GM20431 (cell line): ENCODE data around the gene GNAS-AS1.

Experiments used
- in situ Hi-C: fragments of 300-500 bp; cut with MseI, MboI; formaldehyde crosslinking; loops from one replicate; pipeline ENCODE4 v1.15.0; 2020; ENCODE audit warnings: low sequenced_read_pairs; ENCODE audit not compliant: unreplicated experiment

The GNAS-AS1 gene

GRCh38 chr20:58865843-58866242, 15.1 kb upstream of the GNAS-AS1 start:
- in situ Hi-C loops, result loop anchor here (5.0 to 25.0 kb wide), 3 partner anchors 221 to 596 kb away; no protein-coding TSS in a partner anchor

GRCh38 chr20:58864346-58864745, 13.6 kb upstream of the GNAS-AS1 start:
- in situ Hi-C loops, result loop anchor here (25.0 kb wide), 2 partner anchors 223 to 598 kb away; no protein-coding TSS in a partner anchor

- in situ Hi-C loops, result loop anchor here (25.0 kb wide), 2 partner anchors 224 to 599 kb away; no protein-coding TSS in a partner anchor
Observed at GRCh38 chr20:58863044-58863790, 12.5 kb upstream of the GNAS-AS1 start.

GRCh38 chr20:58855506-58856389, 5.0 kb upstream of the GNAS-AS1 start:
- in situ Hi-C loops, result loop anchor here (25.0 kb wide), 2 partner anchors 232 to 607 kb away; no protein-coding TSS in a partner anchor

- in situ Hi-C loops, result loop anchor here (25.0 kb wide), 2 partner anchors 232 to 607 kb away; no protein-coding TSS in a partner anchor
Observed at GRCh38 chr20:58854638-58855471, 4.2 kb upstream of the GNAS-AS1 start.

- in situ Hi-C loops, result loop anchor here (25.0 kb wide), 2 partner anchors 233 to 608 kb away; no protein-coding TSS in a partner anchor
Observed at GRCh38 chr20:58853976-58854637, 3.4 kb upstream of the GNAS-AS1 start.

- in situ Hi-C loops, result loop anchor here (25.0 kb wide), 2 partner anchors 234 to 609 kb away; no protein-coding TSS in a partner anchor
Observed at GRCh38 chr20:58853466-58853865, 2.8 kb upstream of the GNAS-AS1 start.

- in situ Hi-C loops, result loop anchor here (25.0 kb wide), 2 partner anchors 235 to 610 kb away; no protein-coding TSS in a partner anchor
Observed at GRCh38 chr20:58852543-58853271, 2.0 kb upstream of the GNAS-AS1 start, which contains the start of gene GNAS. Gene GNAS, plus strand, starts transcription at chr20:58852716.

GRCh38 chr20:58851969-58852458, 1.3 kb upstream of the GNAS-AS1 start:
- in situ Hi-C loops, result loop anchor here (25.0 kb wide), 2 partner anchors 235 to 610 kb away; no protein-coding TSS in a partner anchor

- in situ Hi-C loops, result loop anchor here (25.0 kb wide), 2 partner anchors 236 to 611 kb away; no protein-coding TSS in a partner anchor
Observed at GRCh38 chr20:58851221-58851968, 693 bp upstream of the GNAS-AS1 start.

- in situ Hi-C loops, result no loop called here
Observed at GRCh38 chr20:58847463-58847862, 3.2 kb downstream of the GNAS-AS1 start.

- in situ Hi-C loops, result no loop called here
Observed at GRCh38 chr20:58845706-58846105, 5.0 kb downstream of the GNAS-AS1 start.

- in situ Hi-C loops, result no loop called here
Observed at GRCh38 chr20:58843128-58843556, 7.6 kb downstream of the GNAS-AS1 start.

GRCh38 chr20:58842276-58842675, 8.4 kb downstream of the GNAS-AS1 start:
- in situ Hi-C loops, result no loop called here

- in situ Hi-C loops, result no loop called here
Observed at GRCh38 chr20:58841539-58842264, 9.0 kb downstream of the GNAS-AS1 start.

- in situ Hi-C loops, result no loop called here
Observed at GRCh38 chr20:58840816-58841538, 9.7 kb downstream of the GNAS-AS1 start.
